ENCODE results near the gene YOD1.
A peak's percentile ranks its signal among the peaks of the same experiment; 100 is the strongest.

- TF ChIP-seq CTCF (IDR thresholded peaks at IDR 0.05; ENCODE audit: low read length) (peak; percentile 14; the same call in 1 of the 2 replicates), EZH2 (IDR thresholded peaks at IDR 0.05; ENCODE audit: borderline replicate concordance, low read length) (no peak)
Observed at GRCh38 chr1:207058878-207059867, 8.2 kb upstream of the YOD1 start.
